ENCODE results near the gene NOTUM.

Gene NOTUM

DNA sequence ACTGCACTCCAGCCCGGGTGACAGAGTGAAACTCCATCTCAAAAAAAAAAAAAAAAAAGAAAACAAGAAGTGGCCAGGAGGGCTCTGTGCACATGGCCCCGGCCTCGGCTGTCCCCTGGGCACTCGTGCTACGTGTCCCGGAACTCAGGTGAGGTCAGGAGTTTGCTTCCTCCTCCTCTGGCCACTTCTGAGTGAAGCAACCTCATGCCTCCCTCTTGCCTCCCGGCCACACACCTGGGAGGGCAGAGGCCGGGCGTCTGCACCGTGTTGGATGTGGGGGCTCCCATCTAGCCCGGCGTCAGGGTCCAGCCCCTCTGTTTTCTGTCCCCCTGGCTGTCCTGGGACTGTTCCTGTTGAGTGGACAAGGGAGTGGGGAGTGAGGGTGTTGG is 38.6 kb upstream of the NOTUM start:
- H3K4me1 ChIP-seq = peaks cover 38 to 68% (median 65%) of the 10 kb centered on the region in 10 experiments
- no peak for TF ChIP-seq Cebpa-rat (IDR thresholded peaks at IDR 0.05)
- no peaks in the 10 kb centered on the region for H3K9me3 ChIP-seq (replicated peaks in 1 of 11)
- peaks cover 0 to 43% (median 0%) of the 10 kb centered on the region in 11 experiments; a peak in 12 of 22 replicates for H3K27me3 ChIP-seq
- H3K27ac ChIP-seq = no peak overlapping the region
- H4K20me1 ChIP-seq = peaks cover 43 to 86% (median 62%) of the 10 kb centered on the region in 11 experiments; a peak in 21 of 22 replicates
- peak overlapping the region in 10 of 11 experiments; percentile 62 to 99 (median 86); a peak in 18 of 22 replicates for H3K4me2 ChIP-seq
- no peak overlapping the region for H3K4me3 ChIP-seq
- no peak overlapping the region for H3K9ac ChIP-seq
- H3K36me3 ChIP-seq = peaks cover 0 to 15% (median 5%) of the 10 kb centered on the region in 11 experiments; a peak in 10 of 22 replicates

DNA sequence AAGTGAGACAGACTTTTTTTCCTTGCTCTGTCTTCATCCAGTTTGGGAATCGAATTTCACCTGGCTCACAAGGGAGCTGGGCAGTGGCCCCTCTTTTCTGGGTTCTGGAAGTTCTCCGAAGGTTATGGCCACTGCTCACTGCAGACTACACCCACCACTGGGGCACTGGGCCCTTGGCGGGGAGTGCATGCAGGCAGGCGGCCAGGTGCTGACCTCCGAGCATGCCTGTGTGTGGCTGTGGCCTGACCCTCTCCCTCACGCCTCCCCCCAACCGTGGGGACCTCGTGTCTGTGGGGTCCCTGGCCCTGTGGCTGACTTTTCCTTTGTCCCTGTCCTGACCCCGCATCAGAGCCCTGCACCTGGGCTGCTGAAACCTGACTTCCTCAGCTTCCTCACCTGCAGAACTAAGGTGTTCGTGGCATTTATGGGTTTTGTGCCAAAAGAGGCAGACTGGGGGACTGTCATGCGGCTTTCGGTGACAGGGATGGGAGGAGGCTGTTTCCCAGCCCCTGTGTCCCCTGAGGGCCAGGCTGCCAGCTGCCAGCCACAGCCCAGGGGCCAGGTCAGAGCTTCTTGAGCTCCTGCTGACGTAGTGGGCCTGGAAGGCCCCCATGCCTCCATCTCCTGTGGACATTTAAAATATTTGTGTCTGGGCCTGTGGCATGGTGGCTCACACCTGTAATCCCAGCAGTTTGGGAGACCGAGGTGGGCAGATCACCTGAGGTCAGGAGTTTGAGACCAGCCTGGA is 37.9 kb upstream of the NOTUM start:
- Histone ChIP-seq H3K9me3 (replicated peaks in 1 of 11) (no peaks in the 10 kb centered on the region), H3K4me2 (peak overlapping the region in 9 of 11 experiments; percentile 31 to 99 (median 88); a peak in 16 of 22 replicates), H3K27me3 (peaks cover 0 to 37% (median 0%) of the 10 kb centered on the region in 11 experiments; a peak in 12 of 22 replicates), H3K36me3 (peaks cover 0 to 22% (median 8%) of the 10 kb centered on the region in 11 experiments; a peak in 10 of 22 replicates), H3K27ac (no peak overlapping the region), H3K4me3 (no peak overlapping the region), H3K9ac (peak overlapping the region in 2 of 11 experiments; percentile 0 to 18; a peak in 1 of 22 replicates), H4K20me1 (peaks cover 42 to 86% (median 62%) of the 10 kb centered on the region in 11 experiments; a peak in 21 of 22 replicates), H3K4me1 (peaks cover 31 to 65% (median 60%) of the 10 kb centered on the region in 10 experiments)
- no peak for TF ChIP-seq Cebpa-rat (IDR thresholded peaks at IDR 0.05)

GRCh38 chr17:81998212-81998611 is 37.2 kb upstream of the NOTUM start:
- H3K36me3 ChIP-seq = peaks cover 0 to 28% (median 8%) of the 10 kb centered on the region in 11 experiments; a peak in 10 of 22 replicates
- H3K9me3 ChIP-seq (replicated peaks in 1 of 11) = no peaks in the 10 kb centered on the region
- peaks cover 0 to 35% (median 0%) of the 10 kb centered on the region in 11 experiments; a peak in 12 of 22 replicates for H3K27me3 ChIP-seq
- peaks cover 41 to 86% (median 61%) of the 10 kb centered on the region in 11 experiments; a peak in 21 of 22 replicates for H4K20me1 ChIP-seq
- H3K9ac ChIP-seq = no peak overlapping the region
- peak overlapping the region in 6 of 11 experiments; percentile 84 to 99 (median 94); a peak in 10 of 22 replicates for H3K4me2 ChIP-seq
- peaks cover 25 to 64% (median 55%) of the 10 kb centered on the region in 10 experiments for H3K4me1 ChIP-seq
- H3K27ac ChIP-seq = no peak overlapping the region
- TF ChIP-seq Cebpa-rat (IDR thresholded peaks at IDR 0.05) = no peak
- H3K4me3 ChIP-seq = no peak overlapping the region

DNA sequence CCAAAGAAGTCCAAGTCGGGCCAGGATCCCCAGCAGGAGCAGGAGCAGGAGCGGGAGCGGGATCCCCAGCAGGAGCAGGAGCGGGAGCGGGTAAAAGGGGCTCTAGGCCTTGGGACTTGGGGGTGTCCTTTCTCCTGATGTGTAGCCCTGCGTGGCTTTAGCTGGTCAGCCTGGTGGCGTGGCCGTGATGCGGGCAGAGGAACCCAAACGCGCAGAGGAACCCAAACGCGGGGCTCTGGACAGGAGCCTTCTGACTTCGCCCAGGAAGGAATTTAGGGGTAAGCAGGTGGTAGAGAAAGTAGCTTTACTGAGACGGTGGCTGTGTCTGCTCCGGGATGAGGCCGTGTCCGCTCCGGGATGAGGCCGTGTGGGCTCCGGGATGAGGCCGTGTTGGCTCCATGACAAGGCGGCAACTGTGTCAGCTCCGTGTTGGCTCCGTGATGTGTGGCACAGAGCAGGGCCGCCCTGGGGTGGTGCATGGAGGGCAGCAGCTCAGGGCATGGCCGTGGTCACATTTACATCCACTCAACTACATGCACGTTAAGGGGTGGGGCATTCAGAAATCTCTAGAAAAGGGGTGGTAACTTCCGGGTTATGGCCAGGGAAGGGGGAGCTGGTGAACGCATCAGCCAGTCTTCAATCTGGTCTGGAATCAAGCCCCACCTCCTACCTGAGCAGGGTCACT is 35.9 kb upstream of the NOTUM start:
- Histone ChIP-seq H3K9me3 (replicated peaks in 1 of 11) (no peaks in the 10 kb centered on the region), H4K20me1 (peaks cover 48 to 91% (median 70%) of the 10 kb centered on the region in 11 experiments; a peak in 21 of 22 replicates)

DNA sequence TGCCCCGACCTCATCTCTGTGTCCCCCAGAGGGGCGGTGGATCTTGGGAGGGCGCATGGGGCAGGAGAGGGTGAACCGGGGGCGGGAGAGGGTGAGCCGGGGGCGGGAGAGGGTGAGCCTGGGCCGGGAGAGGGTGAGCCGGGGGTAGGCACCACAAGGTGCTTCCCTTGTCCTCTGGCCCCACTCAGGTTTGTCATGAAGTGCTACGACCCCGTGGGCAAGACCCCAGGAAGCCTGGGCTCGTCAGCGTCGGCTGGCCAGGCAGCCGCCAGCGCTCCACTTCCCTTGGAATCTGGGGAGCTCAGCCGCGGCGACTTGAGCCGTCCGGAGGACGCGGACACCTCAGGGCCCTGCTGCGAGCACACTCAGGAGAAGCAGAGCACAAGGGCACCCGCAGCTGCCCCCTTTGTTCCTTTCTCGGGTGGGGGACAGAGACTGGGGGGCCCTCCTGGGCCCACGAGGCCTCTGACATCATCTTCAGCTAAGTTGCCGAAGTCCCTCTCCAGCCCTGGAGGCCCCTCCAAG is 35.3 kb upstream of the NOTUM start:
- peaks cover 0 to 22% (median 0%) of the 10 kb centered on the region in 11 experiments; a peak in 12 of 22 replicates for H3K27me3 ChIP-seq
- no peak overlapping the region for H3K9ac ChIP-seq
- no peak overlapping the region for H3K4me2 ChIP-seq
- no peak overlapping the region for H3K4me3 ChIP-seq
- H3K9me3 ChIP-seq (replicated peaks in 1 of 11) = no peaks in the 10 kb centered on the region
- H3K27ac ChIP-seq = no peak overlapping the region
- peaks cover 48 to 91% (median 71%) of the 10 kb centered on the region in 11 experiments; a peak in 21 of 22 replicates for H4K20me1 ChIP-seq
- H3K36me3 ChIP-seq = peaks cover 0 to 31% (median 10%) of the 10 kb centered on the region in 11 experiments; a peak in 10 of 22 replicates
- peaks cover 15 to 61% (median 48%) of the 10 kb centered on the region in 10 experiments for H3K4me1 ChIP-seq
- no peak for TF ChIP-seq Cebpa-rat (IDR thresholded peaks at IDR 0.05)

More for the DNA sequence above, 35.9 kb upstream of the NOTUM start:
- Histone ChIP-seq H3K4me2 (no peak overlapping the region), H3K27ac (no peak overlapping the region), H3K4me3 (no peak overlapping the region), H3K9ac (no peak overlapping the region), H3K36me3 (peaks cover 0 to 28% (median 8%) of the 10 kb centered on the region in 11 experiments; a peak in 10 of 22 replicates), H3K27me3 (peaks cover 0 to 28% (median 0%) of the 10 kb centered on the region in 11 experiments; a peak in 12 of 22 replicates), H3K4me1 (peaks cover 19 to 62% (median 52%) of the 10 kb centered on the region in 10 experiments)
- no peak for TF ChIP-seq Cebpa-rat (IDR thresholded peaks at IDR 0.05)

DNA sequence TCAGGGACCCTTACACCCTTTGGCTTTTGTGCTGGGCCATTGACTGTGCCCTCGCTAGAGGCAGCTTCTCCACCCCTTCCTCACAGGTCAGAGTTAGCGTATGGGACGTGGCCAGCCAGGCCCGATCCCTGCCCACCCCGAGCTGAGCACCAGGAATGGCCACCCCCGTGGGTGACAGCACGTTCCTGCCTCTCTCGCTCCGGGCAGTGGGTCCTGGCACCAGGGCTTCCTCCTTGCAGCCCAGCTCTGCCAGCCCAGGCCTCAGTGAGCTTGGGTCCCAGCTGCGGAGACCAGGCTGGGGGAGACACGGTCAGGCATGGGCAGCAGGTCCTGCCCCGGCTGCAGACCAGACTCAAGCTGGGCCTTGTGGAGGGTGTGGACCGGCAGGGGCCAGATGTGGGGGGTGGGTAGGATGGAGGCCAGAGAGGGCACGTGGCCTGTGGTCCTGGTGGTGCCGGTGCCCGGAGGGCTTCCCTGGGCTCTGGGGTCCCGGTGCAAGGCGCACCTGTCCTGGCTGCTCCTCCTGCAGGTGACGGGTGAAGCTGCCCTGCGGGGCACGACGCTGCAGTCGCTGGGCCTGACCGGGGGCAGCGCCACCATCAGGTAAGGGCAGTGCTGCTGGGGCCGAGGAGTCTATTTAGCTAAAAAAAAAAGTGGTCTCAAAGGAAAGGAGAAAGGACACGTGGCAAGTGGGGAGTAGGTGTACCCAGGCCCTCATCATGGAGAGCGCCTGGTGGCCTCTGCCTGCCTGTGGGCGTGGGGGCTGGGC is 34.7 kb upstream of the NOTUM start:
- Histone ChIP-seq H3K4me3 (no peak overlapping the region), H3K9me3 (replicated peaks in 1 of 11) (peaks cover 0 to 6% (median 1%) of the 10 kb centered on the region in 11 experiments; a peak in 7 of 22 replicates), H3K27ac (no peak overlapping the region), H3K4me1 (peaks cover 9 to 56% (median 41%) of the 10 kb centered on the region in 10 experiments), H3K27me3 (peaks cover 0 to 15% (median 0%) of the 10 kb centered on the region in 11 experiments; a peak in 10 of 22 replicates), H4K20me1 (peaks cover 42 to 91% (median 71%) of the 10 kb centered on the region in 11 experiments; a peak in 21 of 22 replicates), H3K9ac (no peak overlapping the region), H3K4me2 (no peak overlapping the region), H3K36me3 (peaks cover 0 to 37% (median 17%) of the 10 kb centered on the region in 11 experiments; a peak in 13 of 22 replicates)
- no peak for TF ChIP-seq Cebpa-rat (IDR thresholded peaks at IDR 0.05)

DNA sequence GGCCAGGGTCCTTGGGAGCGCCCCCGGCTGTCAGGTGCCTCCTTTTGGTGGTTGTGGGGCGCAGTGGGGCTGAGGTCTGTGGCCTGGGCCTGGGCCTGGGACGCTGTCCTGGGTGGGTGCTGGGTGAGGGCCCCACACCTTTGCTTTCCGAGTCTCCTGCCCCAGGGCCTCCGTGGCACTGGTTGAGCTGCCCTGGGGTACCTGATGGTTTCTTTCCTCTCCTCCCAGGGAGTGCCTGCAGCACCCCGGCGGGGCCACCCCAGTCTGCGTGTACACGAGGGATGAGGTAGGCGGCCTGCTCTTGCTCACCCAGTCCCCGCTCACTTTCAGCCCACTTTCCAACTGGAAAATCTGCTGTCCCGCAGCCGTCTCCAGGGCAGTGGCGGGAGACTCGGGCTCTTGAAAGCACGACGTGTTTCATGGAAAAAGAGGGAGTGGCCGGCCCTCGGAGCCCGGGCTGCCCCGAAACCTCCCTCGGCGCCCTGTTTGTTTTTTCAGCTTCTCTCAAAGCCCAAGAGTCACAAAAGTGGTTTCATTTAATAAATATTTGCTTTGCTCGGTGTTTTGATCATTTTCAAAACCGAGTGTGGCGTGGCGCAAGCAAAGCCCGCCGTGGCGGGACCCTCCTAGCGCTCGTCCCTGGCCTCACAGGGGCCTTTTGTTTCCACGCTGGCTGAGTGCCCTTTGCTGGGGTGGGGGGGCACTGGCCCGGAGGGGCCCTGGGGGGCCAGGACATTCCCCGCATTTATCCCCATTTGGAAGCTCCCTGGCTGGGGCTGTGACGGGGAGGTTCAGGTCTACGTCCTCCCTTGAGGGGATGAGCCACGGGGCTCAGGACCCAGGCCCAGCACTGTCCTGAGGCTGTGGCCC is 33.8 kb upstream of the NOTUM start:
- Histone ChIP-seq H3K4me3 (no peak overlapping the region), H3K9me3 (replicated peaks in 1 of 11) (peaks cover 0 to 13% (median 5%) of the 10 kb centered on the region in 11 experiments; a peak in 8 of 22 replicates), H3K9ac (0 out of 22 replicates have a peak overlapping the region, but pooled peaks of 1 of the 11 experiments have one; percentile 23), H3K4me1 (peaks cover under 1 to 48% (median 33%) of the 10 kb centered on the region in 10 experiments; a peak in 18 of 20 replicates), H3K4me2 (0 out of 22 replicates have a peak overlapping the region, but pooled peaks of 1 of the 11 experiments have one; percentile 46), H3K27ac (no peak overlapping the region), H3K27me3 (peaks cover 0 to 7% (median 0%) of the 10 kb centered on the region in 11 experiments; a peak in 7 of 22 replicates), H3K36me3 (peaks cover 0 to 44% (median 20%) of the 10 kb centered on the region in 11 experiments; a peak in 15 of 22 replicates), H4K20me1 (peaks cover 33 to 91% (median 68%) of the 10 kb centered on the region in 11 experiments; a peak in 21 of 22 replicates)
- TF ChIP-seq Cebpa-rat (IDR thresholded peaks at IDR 0.05) = no peak
